Body of pancreas (tissue), 4 donors: Measurements from ENCODE around the gene C6orf47.

Experiments used
- POLR2A ChIP-seq, 3 donors: fragments of 450-650 bp; IDR thresholded peaks; one replicate each; pipeline ENCODE4 v1.6.1; 2016; ENCODE audit warnings: antibody characterized with exemption in 3 of 3, mild to moderate bottlenecking in 2 of 3
- TF ChIP-seq, protein P1 (sequence below), 7 experiments: fragments of 450-650 bp in 4 of 7; fragments of 200-600 bp in 3 of 7; sonication (generic) in 3 of 7; IDR thresholded peaks; one replicate each; pipeline ENCODE4 v1.5.1; 2016 to 2019; ENCODE audit warnings: antibody characterized with exemption in 7 of 7

DNA sequence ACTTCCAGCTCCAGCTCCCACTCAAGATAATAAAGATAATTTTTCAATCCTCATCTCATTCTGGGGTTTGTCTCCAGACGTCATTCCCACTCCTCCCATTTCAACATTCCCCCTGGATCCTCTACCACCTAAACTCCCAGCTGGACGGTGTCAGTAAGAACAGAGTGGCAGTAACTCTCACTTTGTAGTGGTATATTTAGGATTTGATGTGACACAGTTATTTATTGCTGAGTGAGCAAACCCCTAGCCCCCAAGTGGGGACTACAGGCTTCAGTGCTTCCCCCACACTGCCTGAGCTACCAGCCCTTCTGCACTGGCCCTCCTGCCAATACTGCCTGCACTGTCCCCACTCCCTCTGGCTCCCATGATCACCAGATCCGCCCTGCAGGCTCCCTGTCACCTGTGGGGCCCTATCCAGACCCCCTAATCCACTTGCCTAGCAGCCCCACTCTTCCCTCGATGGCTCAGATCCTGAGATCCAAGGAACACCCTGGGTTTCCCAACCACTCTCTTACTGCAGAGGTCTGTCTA lies 2.4 kb downstream of the C6orf47 start:
- TF ChIP-seq, protein P1, sequence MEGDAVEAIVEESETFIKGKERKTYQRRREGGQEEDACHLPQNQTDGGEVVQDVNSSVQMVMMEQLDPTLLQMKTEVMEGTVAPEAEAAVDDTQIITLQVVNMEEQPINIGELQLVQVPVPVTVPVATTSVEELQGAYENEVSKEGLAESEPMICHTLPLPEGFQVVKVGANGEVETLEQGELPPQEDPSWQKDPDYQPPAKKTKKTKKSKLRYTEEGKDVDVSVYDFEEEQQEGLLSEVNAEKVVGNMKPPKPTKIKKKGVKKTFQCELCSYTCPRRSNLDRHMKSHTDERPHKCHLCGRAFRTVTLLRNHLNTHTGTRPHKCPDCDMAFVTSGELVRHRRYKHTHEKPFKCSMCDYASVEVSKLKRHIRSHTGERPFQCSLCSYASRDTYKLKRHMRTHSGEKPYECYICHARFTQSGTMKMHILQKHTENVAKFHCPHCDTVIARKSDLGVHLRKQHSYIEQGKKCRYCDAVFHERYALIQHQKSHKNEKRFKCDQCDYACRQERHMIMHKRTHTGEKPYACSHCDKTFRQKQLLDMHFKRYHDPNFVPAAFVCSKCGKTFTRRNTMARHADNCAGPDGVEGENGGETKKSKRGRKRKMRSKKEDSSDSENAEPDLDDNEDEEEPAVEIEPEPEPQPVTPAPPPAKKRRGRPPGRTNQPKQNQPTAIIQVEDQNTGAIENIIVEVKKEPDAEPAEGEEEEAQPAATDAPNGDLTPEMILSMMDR (IDR thresholded peaks at IDR 0.05), result no peak
- no peak for TF ChIP-seq POLR2A (IDR thresholded peaks at IDR 0.05)
